ENCODE measurements around the gene EFEMP2. TPM values are rescaled to one million over a fixed set of nuclear protein-coding genes. Genes with fewer than 3 reads are reported as not detected.
A peak's percentile ranks its signal among the peaks of the same experiment; 100 is the strongest.

The EFEMP2 gene
- total RNA-seq, 1 experiment from 2014 or later: 4.5 TPM

- intact Hi-C loops (cut with micrococcal nuclease): no loop called here
- BruUV-seq (replicated peaks): no TSS peak
- ATAC-seq: no peak
Measured at GRCh38 chr11:65853246-65853979, 19.2 kb downstream of the EFEMP2 start.

DNA sequence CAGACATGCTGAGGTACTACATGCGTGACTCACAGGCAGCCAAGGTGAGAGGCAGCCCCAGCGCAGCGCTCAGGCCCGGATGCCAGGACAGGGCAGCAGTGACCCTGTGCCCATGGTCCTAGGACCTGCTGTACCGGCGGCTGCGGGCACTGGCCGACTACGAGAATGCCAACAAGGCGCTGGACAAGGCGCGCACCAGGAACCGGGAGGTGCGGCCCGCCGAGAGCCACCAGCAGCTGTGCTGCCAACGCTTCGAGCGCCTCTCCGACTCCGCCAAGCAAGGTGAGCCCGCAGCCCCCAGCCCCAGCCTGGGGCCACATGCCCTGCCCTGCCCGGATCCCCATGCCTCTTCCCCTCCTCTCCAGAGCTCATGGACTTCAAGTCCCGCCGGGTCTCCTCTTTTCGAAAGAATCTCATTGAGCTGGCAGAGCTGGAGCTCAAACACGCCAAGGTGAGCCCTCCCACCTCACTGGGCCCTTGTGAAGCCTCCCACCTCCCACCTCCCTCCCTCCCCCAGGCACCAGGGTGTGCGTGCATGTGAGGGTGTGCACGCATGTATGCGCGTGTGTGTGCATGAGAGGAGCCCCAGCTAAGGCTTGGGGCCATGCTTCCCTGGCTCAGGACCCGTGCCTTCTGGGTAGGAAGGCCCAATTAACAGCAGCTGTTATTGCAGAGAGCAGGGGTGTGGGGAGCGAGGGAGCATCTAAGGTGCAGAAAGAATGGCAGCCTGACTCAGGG lies 19.9 kb downstream of the EFEMP2 start:
- TF ChIP-seq EZH2phosphoT487 (IDR thresholded peaks at IDR 0.05; ENCODE audit: borderline replicate concordance, low read length) (no peak), EZH2 (IDR thresholded peaks at IDR 0.05; ENCODE audit: low read length, unreplicated experiment) (no peak)
- TF ChIP-seq, protein P1, sequence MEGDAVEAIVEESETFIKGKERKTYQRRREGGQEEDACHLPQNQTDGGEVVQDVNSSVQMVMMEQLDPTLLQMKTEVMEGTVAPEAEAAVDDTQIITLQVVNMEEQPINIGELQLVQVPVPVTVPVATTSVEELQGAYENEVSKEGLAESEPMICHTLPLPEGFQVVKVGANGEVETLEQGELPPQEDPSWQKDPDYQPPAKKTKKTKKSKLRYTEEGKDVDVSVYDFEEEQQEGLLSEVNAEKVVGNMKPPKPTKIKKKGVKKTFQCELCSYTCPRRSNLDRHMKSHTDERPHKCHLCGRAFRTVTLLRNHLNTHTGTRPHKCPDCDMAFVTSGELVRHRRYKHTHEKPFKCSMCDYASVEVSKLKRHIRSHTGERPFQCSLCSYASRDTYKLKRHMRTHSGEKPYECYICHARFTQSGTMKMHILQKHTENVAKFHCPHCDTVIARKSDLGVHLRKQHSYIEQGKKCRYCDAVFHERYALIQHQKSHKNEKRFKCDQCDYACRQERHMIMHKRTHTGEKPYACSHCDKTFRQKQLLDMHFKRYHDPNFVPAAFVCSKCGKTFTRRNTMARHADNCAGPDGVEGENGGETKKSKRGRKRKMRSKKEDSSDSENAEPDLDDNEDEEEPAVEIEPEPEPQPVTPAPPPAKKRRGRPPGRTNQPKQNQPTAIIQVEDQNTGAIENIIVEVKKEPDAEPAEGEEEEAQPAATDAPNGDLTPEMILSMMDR (conservative IDR thresholded peaks at IDR 0.05; ENCODE audit: low read depth, low read length): no peak
- H3K27me3 ChIP-seq (ENCODE audit: low read length): no peaks in the 10 kb centered on the region
- ChIA-PET POLR2A (ENCODE audit: unreplicated experiment) (no interaction called here), CTCF (no interaction called here)
- no peak overlapping the region for H3K27ac ChIP-seq (ENCODE audit: low read length)
- intact Hi-C loops (cut with micrococcal nuclease): no loop called here
- H2AFZ ChIP-seq (ENCODE audit: low read length): no peak overlapping the region
- H3K4me3 ChIP-seq (ENCODE audit: low read length): no peak overlapping the region
- peaks cover 56% of the 10 kb centered on the region for H3K36me3 ChIP-seq (ENCODE audit: low read depth, low read length)
- peaks cover 49% of the 10 kb centered on the region for H4K20me1 ChIP-seq (ENCODE audit: low read length)
- no peak overlapping the region for H3K9ac ChIP-seq (ENCODE audit: low read length)
- peaks cover 39% of the 10 kb centered on the region for H3K79me2 ChIP-seq (ENCODE audit: low read length)
- H3K9me2 ChIP-seq (replicated peaks; ENCODE audit: low read length): no peaks in the 10 kb centered on the region
- H3F3A ChIP-seq (ENCODE audit: low read length, unreplicated experiment): no peaks in the 10 kb centered on the region
- no peak for ATAC-seq
- DNase-seq: no peak
- H3K4me1 ChIP-seq (ENCODE audit: insufficient read depth, low read length): peaks cover 24% of the 10 kb centered on the region
- BruUV-seq (replicated peaks): no TSS peak
- no peak overlapping the region for H3K4me2 ChIP-seq (ENCODE audit: low read length)
- no peaks in the 10 kb centered on the region for H3K9me3 ChIP-seq (ENCODE audit: low read length)

More at GRCh38 chr11:65853246-65853979, 19.2 kb downstream of the EFEMP2 start:
- POLR2A ChIA-PET (ENCODE audit: unreplicated experiment): no interaction called here
- Histone ChIP-seq H3K36me3 (ENCODE audit: low read depth, low read length) (peaks cover 56% of the 10 kb centered on the region), H3K9me3 (ENCODE audit: low read length) (no peaks in the 10 kb centered on the region), H2AFZ (ENCODE audit: low read length) (no peak overlapping the region), H3K9me2 (replicated peaks; ENCODE audit: low read length) (no peaks in the 10 kb centered on the region), H3K4me1 (ENCODE audit: insufficient read depth, low read length) (peaks cover 24% of the 10 kb centered on the region), H3K27me3 (ENCODE audit: low read length) (no peaks in the 10 kb centered on the region), H3K9ac (ENCODE audit: low read length) (no peak overlapping the region), H4K20me1 (ENCODE audit: low read length) (peaks cover 49% of the 10 kb centered on the region), H3K27ac (ENCODE audit: low read length) (no peak overlapping the region), H3K4me3 (ENCODE audit: low read length) (no peak overlapping the region), H3K4me2 (ENCODE audit: low read length) (no peak overlapping the region), H3K79me2 (ENCODE audit: low read length) (peaks cover 42% of the 10 kb centered on the region), H3F3A (ENCODE audit: low read length, unreplicated experiment) (peaks cover under 1% of the 10 kb centered on the region)
- no peak for DNase-seq
- TF ChIP-seq EZH2phosphoT487 (IDR thresholded peaks at IDR 0.05; ENCODE audit: borderline replicate concordance, low read length) (no peak), EZH2 (IDR thresholded peaks at IDR 0.05; ENCODE audit: low read length, unreplicated experiment) (no peak)
- TF ChIP-seq, protein P1 (conservative IDR thresholded peaks at IDR 0.05; ENCODE audit: low read depth, low read length): peak; percentile 48
- CTCF ChIA-PET: no interaction called here

Data from PC-3 (cell line).